GM18498 (cell line): ENCODE measurements around the gene SLC37A3.
A peak's percentile ranks its signal among the peaks of the same experiment; 100 is the strongest.

Source experiments
- ATAC-seq: cut with Tn5 transposase; IDR thresholded peaks from one replicate; pipeline ENCODE4 v1.9.1; 2021; ENCODE audit warnings: mild to moderate bottlenecking, moderate library complexity; ENCODE audit not compliant: unreplicated experiment

Gene SLC37A3

DNA sequence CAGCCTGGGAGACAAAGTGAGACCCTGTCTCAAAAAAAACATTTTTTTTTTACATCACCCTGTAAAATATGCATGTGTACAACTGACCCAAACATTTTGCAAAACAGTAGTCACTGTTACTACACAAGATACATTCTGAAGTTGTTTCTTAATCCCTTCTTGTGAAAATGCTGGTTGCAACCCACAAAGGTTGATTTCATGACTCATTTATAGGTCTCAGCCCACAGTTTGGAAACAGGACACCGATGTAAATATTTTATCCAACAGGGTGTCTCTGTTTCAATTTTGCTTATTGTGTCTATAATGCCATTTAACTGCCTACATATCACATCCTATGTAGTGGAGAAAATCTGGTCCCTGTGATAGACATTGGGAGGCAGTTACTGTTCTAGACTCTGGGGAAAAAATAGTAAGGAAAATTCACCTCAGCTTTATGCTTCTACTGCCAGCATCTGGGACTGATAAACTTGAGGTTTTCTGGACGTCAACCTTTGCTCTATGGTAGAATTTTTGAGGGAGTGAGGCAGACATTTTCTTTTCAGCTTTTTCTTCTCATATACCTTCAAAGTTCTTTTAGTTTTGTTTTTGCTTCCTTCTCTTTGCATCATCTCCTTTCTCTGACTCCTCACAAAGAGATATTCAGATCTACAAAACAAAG is 4.0 kb upstream of the SLC37A3 start:
- ATAC-seq: no peak

DNA sequence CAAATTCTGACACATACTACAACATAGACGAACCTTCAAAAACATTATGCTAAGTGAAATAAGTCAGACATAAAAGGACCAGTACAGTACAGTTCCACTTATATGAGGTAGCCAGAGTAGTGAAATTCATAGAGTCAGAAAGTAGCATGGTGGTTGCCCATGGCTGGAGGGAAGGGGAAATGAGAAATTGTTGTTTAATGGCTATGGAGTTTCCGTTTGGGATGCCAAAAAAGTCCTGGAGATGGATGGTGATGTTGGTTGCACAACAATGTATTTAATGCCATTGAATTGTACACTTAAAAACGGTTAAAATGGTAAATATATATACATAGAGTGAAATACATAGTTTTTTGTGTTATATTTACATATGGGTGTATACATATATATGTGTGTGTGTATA is 2.1 kb upstream of the SLC37A3 start:
- ATAC-seq: no peak

DNA sequence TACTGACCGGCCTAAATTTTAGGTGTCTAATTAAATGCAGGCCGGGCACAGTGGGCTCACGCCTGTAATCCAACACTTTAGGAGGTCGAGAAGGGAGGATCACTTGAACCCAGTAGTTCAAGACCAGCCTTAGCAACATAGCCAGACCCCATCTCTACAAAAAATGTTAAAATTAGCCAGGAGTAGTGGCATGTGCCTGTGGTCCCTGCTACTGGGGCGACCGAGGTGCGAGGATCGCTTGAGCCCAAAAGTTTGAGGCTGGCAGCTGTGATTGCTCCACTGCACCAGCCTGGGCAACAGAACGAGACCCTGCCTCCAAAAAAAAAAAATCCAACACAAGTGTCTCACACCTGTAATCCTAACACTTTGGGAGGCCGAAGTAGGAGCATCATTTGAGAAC is 491 bp upstream of the SLC37A3 start:
- no peak for ATAC-seq

- no peak for ATAC-seq
Measured at GRCh38 chr7:140393756-140394306, 4.5 kb downstream of the SLC37A3 start.

GRCh38 chr7:140391634-140392033 is 6.7 kb downstream of the SLC37A3 start:
- no peak for ATAC-seq

- peak; percentile 63 for ATAC-seq
Measured at GRCh38 chr7:140390466-140391190, 7.7 kb downstream of the SLC37A3 start.

DNA sequence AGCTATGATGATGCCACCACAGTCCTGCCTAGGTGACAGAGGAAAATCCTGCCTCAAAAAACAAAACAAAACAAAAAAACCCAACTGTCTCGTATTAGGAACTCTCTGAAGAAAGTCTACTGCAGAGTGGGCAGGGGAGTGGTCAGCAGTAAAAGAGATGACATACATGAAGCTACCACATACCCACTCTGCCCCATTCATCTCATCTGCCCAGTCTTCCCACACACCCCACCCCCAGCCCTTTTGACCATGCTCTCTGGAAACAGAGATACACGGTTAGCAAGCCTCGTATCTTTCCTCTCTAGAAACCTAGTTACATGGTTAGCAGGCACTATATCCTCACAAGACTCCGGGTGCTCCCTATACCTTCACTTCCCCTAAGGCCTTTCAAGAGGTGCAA is 8.3 kb downstream of the SLC37A3 start:
- ATAC-seq: peak; percentile 18

GRCh38 chr7:140389445-140389844 is 8.9 kb downstream of the SLC37A3 start:
- no peak for ATAC-seq

DNA sequence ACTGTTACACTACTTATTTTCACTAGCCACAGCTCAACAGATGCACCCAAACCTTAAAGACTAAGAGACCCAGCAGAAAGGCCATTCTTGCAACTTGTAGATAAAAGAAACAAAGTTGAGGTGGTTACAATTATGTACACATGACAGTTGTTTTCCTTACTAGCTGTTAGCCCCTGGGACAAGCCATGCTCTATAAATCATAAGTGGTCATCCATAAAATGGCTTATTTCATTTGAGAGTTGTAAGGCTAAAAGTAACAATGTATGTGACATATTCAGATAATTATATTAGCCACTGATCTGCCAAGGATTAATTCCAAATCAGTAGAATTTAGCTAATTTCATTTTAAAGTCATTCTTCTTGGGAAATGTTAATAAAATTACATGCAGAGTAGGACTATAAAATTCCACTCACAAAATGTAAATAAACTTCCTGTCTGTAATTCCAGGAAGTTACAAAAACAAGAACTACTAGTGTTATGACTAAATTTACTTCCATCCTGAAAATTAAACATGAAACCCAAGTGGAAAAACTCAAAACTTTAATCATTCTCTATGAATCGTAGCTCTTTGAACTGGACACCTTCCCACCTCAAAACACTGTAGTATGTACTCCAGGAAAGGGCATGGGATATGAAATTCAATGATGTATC is 13.3 kb downstream of the SLC37A3 start:
- no peak for ATAC-seq

DNA sequence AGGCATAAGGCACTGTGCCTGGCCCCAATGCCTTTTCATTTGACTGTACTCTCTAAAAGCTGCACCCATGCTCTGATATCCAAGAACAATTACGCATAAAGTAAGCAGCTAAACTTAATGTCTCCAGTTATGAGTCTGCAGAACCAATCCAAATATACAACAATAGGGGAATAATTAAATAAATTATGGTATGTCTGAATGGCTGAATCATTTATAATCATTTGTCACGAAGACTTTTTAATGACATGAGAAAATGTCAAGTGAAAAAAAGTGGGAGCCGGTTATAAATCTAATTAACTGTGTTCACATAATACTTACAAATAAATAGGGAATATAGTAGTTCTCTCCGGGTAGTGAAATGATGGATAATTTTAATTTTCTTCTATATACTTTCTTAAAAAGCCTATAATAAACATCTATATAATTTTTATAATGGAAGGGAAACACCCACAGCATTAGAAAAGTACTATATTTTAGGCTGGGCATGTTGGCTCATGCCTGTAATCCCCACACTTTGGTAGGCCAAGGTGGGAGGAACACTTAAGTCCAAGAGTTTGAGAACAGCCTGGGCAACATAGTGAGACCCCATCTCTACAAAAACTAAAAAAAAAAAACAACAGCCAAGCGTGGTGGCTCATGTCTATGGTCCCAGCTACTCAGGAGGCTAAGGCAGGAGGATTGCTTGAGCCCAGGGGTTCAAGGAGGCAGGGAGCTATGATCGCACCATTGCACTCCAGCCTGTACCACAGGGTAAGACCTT is 14.2 kb downstream of the SLC37A3 start:
- no peak for ATAC-seq

DNA sequence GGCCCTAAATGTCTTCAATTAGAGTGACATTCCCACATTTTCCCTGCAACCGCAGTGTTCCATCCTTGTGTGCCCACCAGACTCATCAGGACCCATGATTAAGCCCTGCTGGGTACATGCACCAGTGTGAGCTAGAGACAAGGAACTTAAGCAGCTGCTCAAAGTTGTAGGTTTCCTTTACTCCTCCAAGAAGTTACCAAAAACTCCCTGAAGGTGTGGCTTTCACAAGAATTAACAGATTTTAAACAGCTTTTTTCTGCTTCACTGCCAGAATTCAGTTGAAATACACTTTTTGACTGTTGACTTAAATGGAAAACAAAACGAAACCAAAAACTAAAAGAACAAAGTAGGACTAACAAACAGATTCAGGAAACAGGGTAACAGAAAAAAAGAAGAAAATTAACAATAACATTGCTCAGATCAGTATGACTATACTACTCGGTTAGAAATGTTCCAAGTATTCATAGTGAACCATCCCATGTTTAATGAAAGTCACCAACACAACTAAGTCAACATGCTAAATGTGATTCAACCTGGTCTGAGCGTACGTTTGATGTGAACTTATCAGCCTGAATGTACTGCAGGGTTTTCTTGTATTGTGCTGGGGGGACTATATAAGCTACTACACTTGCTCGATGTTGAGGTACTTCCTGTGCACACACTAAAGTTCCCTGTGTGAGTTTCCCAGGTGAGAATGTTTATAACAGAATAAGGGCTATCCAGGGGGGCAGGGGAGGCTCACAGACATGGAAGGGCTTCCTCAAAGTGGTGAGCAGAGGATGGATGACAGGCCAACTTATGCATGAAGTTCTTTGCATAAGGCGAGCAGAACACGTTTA is 22.2 kb downstream of the SLC37A3 start:
- ATAC-seq: no peak

DNA sequence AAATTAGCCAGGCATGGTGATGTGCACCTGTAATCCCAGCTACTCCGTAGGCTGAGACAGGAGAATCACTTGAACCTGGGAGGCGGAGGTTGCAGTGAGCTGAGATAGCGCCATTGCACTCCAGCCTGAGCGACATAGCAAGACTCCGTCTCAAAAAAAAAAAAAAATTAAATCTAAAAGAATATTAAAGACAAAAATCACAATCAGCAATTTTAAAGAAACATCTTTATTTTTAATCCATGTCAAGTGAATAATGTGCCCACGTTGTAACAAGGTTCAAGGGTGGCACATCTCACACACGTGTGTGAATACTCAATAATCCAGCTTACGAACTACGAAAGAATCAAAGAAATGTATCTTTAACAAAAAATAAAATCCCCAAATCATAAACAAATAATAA is 23.0 kb downstream of the SLC37A3 start:
- no peak for ATAC-seq

- ATAC-seq: no peak
Measured at GRCh38 chr7:140369294-140369693, 29.0 kb downstream of the SLC37A3 start.

- no peak for ATAC-seq
Measured at GRCh38 chr7:140367528-140367927, 30.8 kb downstream of the SLC37A3 start.

GRCh38 chr7:140364819-140365218 is 33.5 kb downstream of the SLC37A3 start:
- no peak for ATAC-seq

DNA sequence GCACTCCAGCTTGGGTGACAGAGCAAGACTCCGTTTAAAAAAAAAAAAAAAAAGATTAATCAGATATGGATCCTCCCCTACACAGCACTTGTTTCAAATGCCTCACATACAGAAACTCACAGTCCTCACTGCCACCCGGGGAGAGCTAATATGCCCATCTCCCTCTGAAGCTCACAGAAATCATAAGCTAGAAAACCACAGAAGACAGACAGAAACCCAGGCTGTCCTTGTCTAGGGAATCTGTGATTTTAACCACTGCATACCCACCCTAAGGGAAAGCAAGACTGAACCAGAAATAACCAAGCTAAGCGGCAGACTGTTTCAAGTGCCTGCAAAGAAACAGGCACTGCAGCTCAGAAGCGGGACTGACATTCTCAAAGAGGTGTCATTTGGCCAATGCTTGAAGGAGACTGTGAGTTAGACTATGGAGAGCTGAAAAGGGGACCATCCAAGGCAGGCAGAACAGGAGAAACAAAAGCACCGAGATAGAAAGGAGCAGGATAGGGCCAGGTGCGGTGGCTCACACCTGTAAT is 37.6 kb downstream of the SLC37A3 start:
- ATAC-seq: no peak

DNA sequence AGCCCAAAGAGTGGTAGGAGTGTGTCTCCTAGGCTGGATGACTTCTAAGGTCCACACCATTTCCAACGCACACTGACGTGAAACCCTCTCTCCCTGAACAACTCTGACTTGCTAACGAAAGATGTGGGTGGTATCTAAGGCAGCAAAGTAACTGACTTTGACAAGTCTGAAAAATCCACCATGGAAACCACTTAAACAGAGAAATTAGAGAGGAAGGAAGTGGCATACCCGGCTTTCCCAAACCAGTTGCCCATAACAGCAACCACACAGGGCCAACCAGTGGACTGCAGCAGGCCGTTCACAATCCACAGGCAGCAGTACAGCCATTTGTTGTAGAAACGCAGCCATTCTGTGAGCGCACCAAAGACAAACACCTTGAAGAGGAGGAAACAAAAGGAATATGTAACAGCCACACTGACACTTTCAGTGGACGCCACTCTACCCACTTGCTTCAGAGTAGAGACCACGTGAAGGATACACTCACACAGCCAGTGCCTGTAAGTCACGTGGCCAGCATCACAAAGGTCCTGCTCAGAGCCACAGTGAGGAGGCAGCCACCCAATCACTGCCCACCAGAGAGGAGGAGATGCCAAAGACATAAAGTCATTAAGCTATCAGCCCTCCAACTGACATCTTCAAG is 39.8 kb downstream of the SLC37A3 start:
- peak; percentile 45 for ATAC-seq

DNA sequence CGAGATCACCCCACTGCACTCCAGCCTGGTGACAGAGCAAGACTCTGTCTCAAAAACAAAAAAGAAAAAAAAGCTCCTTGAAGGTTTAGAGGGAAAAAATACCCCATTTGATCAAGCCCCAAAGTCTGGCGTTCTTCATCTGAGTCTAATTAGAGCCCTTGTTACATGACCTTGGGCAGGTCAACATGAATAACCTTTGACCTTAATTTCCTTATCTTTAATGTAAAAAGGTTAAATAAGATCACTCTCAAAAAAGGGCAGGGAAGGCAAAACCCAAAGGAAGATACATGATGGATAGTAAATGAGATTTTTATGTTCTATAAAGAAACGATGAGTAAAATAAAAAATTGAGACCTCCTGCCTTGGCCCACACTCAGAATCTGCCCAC is 40.3 kb downstream of the SLC37A3 start:
- no peak for ATAC-seq

- no peak for ATAC-seq
Measured at GRCh38 chr7:140350056-140350455, 48.3 kb downstream of the SLC37A3 start.
